GM18909 (cell line): ENCODE results near the gene CR2.
A peak's percentile ranks its signal among the peaks of the same experiment; 100 is the strongest.
"Not testable (repeated sequence)": the region's sequence is repeated elsewhere in the genome, so short reads cannot be mapped to it uniquely, and the experiment has no call there.

ENCODE experiments used
- ATAC-seq: cut with Tn5 transposase; IDR thresholded peaks from one replicate; pipeline ENCODE4 v1.9.1; 2021; ENCODE audit warnings: mild to moderate bottlenecking; ENCODE audit not compliant: unreplicated experiment, poor library complexity

CR2 gene

DNA sequence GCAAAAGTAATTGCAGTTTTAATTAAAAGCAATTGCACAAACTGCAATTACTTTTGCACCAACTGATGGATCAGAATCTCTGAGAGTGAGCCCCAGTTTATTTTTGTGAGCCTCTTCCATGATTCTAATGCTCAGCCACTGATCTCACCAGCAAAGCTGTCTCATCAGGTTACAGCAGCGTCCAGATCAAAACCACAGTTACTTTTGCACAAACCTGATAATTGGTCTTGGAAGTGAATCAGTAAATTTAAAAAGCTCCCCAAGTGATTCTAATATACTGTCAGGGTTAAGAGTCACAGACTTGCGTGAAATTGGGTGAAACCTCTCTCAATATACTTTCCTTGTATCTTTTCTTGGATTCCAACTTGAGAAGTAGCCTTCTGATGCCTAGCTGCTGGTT is 13.5 kb upstream of the CR2 start:
- ATAC-seq: no peak

GRCh38 chr1:207444514-207445217 is 9.5 kb upstream of the CR2 start:
- no peak for ATAC-seq

DNA sequence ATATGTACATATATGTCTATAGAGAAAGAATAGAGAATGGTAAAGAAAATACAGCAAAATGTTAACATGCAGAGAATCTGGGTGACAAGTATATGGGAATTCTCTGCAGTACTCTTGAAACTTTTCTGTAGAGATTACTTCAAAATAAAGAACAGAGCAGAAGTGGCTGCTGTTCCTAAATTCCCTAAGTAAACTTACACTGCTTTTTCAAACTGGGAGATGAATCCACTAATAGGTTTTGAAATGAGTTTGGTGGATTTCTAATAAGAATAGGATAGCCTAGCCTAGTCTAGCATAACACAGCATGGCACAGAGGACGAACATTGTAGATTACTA is 450 bp upstream of the CR2 start:
- ATAC-seq: no peak

GRCh38 chr1:207455183-207455754 is 1.1 kb downstream of the CR2 start:
- peak; percentile 33 for ATAC-seq

DNA sequence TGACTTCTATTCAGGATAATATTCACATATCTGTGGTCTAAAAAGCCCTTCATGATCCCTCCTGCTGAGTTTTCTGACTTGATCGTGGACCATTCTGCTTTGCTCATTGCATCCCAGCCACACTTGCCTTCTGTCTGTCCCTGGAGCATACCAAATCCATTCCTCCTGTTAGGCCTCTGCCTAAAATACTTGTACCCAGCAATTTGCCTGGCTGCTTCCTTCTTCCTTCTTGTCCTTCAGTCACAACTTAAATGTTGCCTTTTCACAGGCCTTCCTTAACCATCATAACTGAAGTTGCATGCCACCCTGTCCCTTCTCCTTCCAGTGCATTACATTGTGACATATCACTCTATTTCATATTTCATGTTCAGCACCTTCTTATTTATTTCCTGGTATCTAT is 4.3 kb downstream of the CR2 start:
- no peak for ATAC-seq

- ATAC-seq: no peak
These were observed 4.9 kb downstream of the CR2 start for GRCh38 chr1:207459008-207459407.

- no peak for ATAC-seq
These were observed 7.5 kb downstream of the CR2 start for GRCh38 chr1:207461649-207462048.

GRCh38 chr1:207462535-207462934 is 8.4 kb downstream of the CR2 start:
- ATAC-seq: no peak

DNA sequence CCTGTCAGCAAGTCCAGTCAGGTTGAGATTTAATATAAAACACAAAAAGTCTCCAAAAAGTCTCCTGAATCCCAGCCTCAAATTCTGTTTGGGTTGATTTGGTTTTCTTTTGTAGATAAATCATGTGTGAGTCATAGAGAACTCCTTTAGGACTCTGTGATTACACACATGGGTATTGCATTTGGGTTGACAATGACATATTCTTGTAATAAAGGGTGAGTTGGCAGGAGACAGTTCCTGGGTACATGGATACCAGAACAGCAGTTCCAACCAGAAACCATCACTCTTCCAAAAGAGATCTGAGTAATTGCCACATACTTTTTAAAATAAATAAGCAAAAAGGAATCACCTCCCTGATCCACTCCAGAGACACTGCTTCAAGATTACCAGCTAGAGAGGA is 8.9 kb downstream of the CR2 start:
- no peak for ATAC-seq

DNA sequence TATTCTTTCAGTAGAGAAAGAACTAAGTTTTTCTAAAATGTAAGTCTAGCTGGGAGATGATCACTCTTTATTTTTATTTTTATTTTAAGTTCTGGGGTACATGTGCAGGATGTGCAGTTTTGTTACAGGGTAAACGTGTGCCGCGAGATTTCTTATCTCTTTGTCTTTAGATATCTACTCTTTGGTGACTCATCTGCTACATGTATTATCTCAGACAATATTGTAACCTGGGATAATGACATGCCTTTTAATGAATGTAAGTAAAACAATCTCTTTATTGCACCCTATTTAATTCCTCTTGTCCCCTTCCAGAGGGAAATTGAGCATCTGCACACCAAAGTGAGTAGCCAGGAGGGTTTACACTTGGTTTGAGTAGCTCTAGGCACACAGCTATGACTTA is 9.4 kb downstream of the CR2 start:
- ATAC-seq: no peak

GRCh38 chr1:207470927-207471326 is 16.8 kb downstream of the CR2 start:
- no peak for ATAC-seq

DNA sequence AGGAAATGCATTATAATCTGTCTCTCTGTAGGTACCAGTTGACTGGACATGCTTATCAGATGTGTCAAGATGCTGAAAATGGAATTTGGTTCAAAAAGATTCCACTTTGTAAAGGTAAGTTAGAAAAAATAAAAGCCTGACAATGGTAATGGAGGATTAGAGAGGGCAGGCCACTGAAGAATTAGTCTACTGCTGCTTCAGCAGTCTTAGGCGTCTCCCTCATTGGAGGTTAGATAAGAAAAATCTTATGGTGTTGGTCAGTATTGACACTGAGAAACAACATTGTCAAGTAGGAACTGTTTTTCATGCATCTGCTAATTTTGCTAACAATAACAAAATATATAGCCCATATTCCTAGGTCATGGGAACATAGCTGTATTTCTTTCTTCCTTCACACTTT is 20.1 kb downstream of the CR2 start:
- ATAC-seq: no peak

- ATAC-seq: no peak
These were observed 32.1 kb downstream of the CR2 start for GRCh38 chr1:207486198-207486597.

GRCh38 chr1:207487636-207488035 is 33.5 kb downstream of the CR2 start:
- ATAC-seq: no peak

DNA sequence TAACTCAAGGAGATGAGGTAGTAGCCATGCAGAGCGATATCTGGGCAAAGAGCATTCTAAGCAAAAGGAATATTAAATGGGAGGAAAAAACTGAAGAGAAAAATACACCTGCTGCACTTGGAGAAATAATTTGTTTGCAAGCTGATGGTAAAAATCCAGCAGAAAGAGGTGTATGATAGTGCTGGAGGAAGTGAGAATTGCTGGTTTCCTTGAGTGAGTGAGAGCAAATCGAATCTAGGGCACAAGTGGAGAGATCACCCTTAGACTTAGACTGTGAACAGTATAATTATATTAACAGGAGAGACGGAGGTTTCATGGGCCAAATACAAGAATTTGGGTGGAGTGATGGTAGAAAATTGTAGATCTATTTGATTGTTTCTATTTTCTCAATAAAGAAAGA is 39.1 kb downstream of the CR2 start:
- no peak for ATAC-seq

DNA sequence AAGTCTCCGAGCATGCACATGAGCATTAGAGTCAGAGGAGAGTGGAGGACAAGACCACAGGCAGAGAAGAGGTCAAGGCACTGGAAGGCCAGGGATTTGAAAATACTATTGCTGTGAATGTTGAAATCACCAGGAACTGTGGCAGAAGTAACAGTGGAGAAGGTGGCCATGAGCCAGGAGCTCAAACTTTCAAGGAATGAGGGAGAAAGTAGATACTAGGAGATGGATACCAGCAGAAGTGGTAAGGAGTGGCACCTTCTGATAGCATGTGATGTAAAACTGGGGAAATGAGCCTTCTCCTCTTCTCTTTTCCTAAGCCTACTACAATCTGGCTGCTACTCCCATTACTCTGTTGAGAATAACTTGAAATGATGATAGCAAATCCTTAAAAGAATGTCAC is 40.0 kb downstream of the CR2 start:
- no peak for ATAC-seq

DNA sequence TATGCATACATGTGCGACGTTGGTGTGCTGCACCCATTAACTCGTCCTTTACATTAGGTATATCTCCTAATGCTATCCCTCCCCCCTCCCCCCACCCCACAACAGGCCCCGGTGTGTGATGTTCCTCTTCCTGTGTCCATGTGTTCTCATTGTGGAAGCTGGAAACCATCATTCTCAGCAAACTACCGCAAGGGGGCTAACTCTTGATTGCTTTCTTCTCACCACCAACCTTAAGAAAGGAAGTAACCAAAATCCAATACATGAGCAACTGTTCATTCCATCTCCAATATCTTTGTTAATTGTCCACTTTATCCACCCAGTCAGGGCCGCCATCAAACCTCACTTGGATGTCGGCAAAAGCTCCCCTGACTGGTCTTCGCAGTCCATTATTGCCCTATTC is 41.2 kb downstream of the CR2 start:
- not testable (repeated sequence) for ATAC-seq

GRCh38 chr1:207495801-207496792 is 42.0 kb downstream of the CR2 start, which contains the start of gene CR1:
TSS of gene CR1 (plus strand) at chr1:207496157. CDS start at chr1:207496268, 111 bp downstream.
- peak; percentile 61 for ATAC-seq

DNA sequence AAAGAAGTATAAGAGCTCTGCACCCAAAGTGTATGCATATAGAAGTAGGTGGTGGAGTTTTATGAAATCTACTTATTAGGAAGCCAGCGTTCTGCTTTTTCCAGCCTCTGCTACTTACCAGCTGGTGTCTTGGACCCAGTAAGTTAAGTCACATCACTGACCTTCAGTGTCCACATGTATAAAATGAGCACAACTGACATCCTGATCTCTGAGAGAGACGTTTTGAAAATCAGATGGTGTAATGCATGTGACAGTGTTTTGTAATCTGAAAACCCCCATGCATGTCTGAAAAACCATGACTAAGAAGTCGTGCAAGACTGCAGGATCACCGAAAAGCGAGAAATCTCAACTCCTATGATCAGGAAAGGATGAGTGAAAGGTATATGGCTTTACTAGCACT is 43.8 kb downstream of the CR2 start:
- no peak for ATAC-seq

GRCh38 chr1:207499573-207499972 is 45.4 kb downstream of the CR2 start:
- ATAC-seq: peak; percentile 54

GRCh38 chr1:207500306-207500705 is 46.2 kb downstream of the CR2 start:
- ATAC-seq: no peak
